Psoas muscle (tissue), 8 donors: ENCODE measurements around the gene SORCS3. TPM values are rescaled to one million over a fixed set of nuclear protein-coding genes. Genes with fewer than 3 reads are reported as not detected.

Experiments
- ATAC-seq, 4 donors: fragments of 200-7000 bp; cut with Tn5 transposase; one replicate each; pipeline ENCODE4 v1.9.1; 2020; ENCODE audit warnings: moderate library complexity in 3 of 4, mild to moderate bottlenecking in 2 of 4
- DNase-seq, 2 donors: peaks; one replicate each; pipeline ENCODE4 v3.0.0-alpha.2; 2020
- H3K27ac ChIP-seq: fragments of 200-600 bp; one replicate; pipeline ENCODE4 v1.8.0; 2022
- H3K27me3 ChIP-seq, 3 donors: fragments of 200-600 bp in 1 of 3; one replicate each; pipeline versions ENCODE4 v1.6.1 to v1.8.0; 2013 to 2022; ENCODE audit warnings: low read length in 2 of 3, mild to moderate bottlenecking in 2 of 3, moderate library complexity in 1 of 3; ENCODE audit not compliant: insufficient read depth in 3 of 3
- H3K36me3 ChIP-seq, 2 donors: fragments of 200-600 bp in 1 of 2; one replicate each; pipeline versions ENCODE4 v1.6.1 to v1.8.0; 2013 to 2022; ENCODE audit warnings: low read depth in 1 of 2, mild to moderate bottlenecking in 1 of 2, moderate library complexity in 1 of 2; ENCODE audit not compliant: insufficient read depth in 1 of 2
- H3K4me1 ChIP-seq: fragments of 200-600 bp; one replicate; pipeline ENCODE4 v1.8.0; 2022
- H3K4me3 ChIP-seq: fragments of 200-600 bp; one replicate; pipeline ENCODE4 v1.8.0; 2022; ENCODE audit warnings: mild to moderate bottlenecking
- H3K9me3 ChIP-seq: fragments of 200-600 bp; one replicate; pipeline ENCODE4 v1.8.0; 2022
- WGBS, 3 donors: extraction: QIAGEN DNeasy Blood & Tissue Kit; methylation state at CpG; one replicate each; pipeline versions ENCODE4 v1.1.6 to v1.1.7; 2013; 5-methylcytosine and 5-hydroxymethylcytosine counted together
- intact Hi-C, 2 donors: fragments of 100-400 bp; cut with DNase I; formaldehyde crosslinking; loops; one replicate each; pipeline versions ENCODE4 v1.11.0 to v1.14.2; 2022
- polyA plus RNA-seq, 3 donors: library from polyadenylated mRNA; stranded (reverse); fragments of 200-250 nt; gene quantifications; one replicate each; pipeline ENCODE4 v1.2.3, GENCODE V29; 2013
- total RNA-seq, 4 donors: library from RNA; stranded (reverse); fragmentation: NEBNext Ultra II Directional in 2 of 4; extraction: Animal tissue kit (Norgen Biotek cat#: 25700) in 2 of 4; gene quantifications; one replicate each; pipeline versions ENCODE4 v1.2.1 to v1.2.4, GENCODE V29; 2021 to 2023
- TF ChIP-seq, protein P1 (sequence below): fragments of 200-600 bp; IDR thresholded peaks from one replicate; pipeline ENCODE4 v1.8.0; 2022; ENCODE audit warnings: antibody characterized with exemption
- donor health status: healthy with polysubstance abuse.
- donor health status: DM: no; HTN: no; CAD: no; lungs with moderate emphysema.
- donor health status: Bipolar disorder and iron deficiency.
- donor health status: healthy.
- donor health status: DM: yes; HTN: yes; CAD: no.
- donor health status: DM: no; HTN: no; CAD: no.
- donor health status: DM: no; HTN: no; CAD: no.
- donor health status: DM: yes; HTN: yes; CAD: no.

SORCS3 gene
- total and polyA plus RNA-seq, 7 donors = 0.01 TPM; not detected in 6

DNA sequence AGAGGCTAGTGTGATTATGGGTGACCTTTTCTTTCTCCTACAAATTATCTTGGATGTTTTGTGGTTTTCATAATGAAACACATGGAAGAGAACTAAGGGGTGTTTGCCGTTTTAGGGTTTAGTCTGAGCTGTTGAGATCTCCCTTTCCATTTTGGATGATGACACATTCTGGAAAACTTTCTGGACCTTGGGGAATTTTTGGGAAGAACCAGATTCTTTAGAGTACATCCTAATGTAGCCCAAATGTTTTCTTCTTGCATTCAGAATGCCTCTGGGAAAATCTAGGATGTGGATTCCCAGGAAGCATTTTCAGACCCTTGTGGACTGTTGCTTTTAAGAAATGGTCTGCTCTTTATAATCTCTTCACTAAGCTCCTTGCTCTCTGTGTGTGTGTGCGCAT, 165.7 kb downstream of the SORCS3 start:
- Histone ChIP-seq H3K9me3 (no peaks in the 10 kb centered on the region), H3K4me1 (no peaks in the 10 kb centered on the region), H3K36me3 (no peaks in the 10 kb centered on the region), H3K4me3 (no peak overlapping the region), H3K27me3 (peaks cover 0 to 2% (median 2%) of the 10 kb centered on the region in 3 donors), H3K27ac (no peak overlapping the region)
- DNase-seq (no peak), ATAC-seq (no peak)
- 77 to 84% (median 83%) methylated on average over 2 of the region's 2 CpGs for WGBS, 3 donors
- intact Hi-C loops = no loop called here
- TF ChIP-seq, protein P1, sequence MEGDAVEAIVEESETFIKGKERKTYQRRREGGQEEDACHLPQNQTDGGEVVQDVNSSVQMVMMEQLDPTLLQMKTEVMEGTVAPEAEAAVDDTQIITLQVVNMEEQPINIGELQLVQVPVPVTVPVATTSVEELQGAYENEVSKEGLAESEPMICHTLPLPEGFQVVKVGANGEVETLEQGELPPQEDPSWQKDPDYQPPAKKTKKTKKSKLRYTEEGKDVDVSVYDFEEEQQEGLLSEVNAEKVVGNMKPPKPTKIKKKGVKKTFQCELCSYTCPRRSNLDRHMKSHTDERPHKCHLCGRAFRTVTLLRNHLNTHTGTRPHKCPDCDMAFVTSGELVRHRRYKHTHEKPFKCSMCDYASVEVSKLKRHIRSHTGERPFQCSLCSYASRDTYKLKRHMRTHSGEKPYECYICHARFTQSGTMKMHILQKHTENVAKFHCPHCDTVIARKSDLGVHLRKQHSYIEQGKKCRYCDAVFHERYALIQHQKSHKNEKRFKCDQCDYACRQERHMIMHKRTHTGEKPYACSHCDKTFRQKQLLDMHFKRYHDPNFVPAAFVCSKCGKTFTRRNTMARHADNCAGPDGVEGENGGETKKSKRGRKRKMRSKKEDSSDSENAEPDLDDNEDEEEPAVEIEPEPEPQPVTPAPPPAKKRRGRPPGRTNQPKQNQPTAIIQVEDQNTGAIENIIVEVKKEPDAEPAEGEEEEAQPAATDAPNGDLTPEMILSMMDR = no peak

GRCh38 chr10:104807581-104808310, 166.7 kb downstream of the SORCS3 start:
- H3K27ac ChIP-seq = no peak overlapping the region
- no peak for ATAC-seq
- 60 to 67% (median 60%) methylated on average over 7 of the region's 7 CpGs for WGBS, 3 donors

DNA sequence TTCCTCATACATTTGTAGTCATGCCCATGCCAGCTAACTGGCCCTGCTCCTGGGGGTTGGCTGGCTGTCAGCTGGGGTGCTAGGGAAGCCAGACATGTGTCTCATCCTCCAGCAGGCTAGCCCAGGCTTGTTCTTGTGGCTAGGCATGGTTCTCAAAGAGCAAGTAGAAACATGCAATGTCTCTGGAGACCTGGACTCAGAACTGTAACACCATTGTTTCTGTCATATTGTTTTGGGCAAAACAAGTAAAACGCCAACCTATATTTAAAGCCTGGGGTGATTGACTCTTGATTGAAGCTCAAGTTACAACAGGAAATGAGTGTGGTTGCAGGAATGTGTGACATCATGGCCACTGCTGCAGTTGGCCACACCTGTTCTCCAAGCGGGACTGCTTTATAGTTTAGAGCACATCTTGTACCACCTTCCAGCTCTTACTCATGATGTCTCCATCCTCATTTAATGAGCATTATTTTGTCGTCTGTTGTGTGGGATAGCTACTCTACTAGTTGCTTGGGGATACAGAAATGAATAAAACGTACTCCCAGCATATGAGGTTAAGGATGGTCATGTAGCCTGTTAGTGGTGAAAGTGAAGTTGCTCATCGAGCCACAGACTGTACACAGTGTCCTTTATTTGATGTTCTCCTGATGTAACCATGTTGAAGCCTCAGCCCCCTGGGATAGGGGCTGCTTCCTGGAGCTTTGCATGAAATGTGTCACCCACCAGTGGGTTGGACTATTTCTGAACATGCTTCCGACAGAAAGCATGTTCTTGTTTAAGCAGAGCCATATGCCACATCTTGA, 168.4 kb downstream of the SORCS3 start:
- TF ChIP-seq, protein P1 = no peak
- no peak for DNase-seq
- Histone ChIP-seq H3K4me1 (no peaks in the 10 kb centered on the region), H3K27me3 (peaks cover 0 to 2% (median 2%) of the 10 kb centered on the region in 3 donors), H3K27ac (no peak overlapping the region), H3K9me3 (no peaks in the 10 kb centered on the region), H3K36me3 (no peaks in the 10 kb centered on the region), H3K4me3 (no peak overlapping the region)
- no peak for ATAC-seq
- intact Hi-C loops = no loop called here
- 44 to 46% (median 46%) methylated on average over 6 of the region's 6 CpGs for WGBS, 3 donors

More at GRCh38 chr10:104807581-104808310, 166.7 kb downstream of the SORCS3 start:
- Histone ChIP-seq H3K27me3 (peaks cover 0 to 2% (median 2%) of the 10 kb centered on the region in 3 donors), H3K4me1 (no peaks in the 10 kb centered on the region), H3K9me3 (no peaks in the 10 kb centered on the region), H3K36me3 (no peaks in the 10 kb centered on the region), H3K4me3 (no peak overlapping the region)
- no peak for DNase-seq
- TF ChIP-seq, protein P1 = no peak
- intact Hi-C loops = no loop called here

- TF ChIP-seq, protein P1 = no peak
- WGBS, 3 donors = 59 to 69% (median 65%) methylated on average over 1 of the region's 1 CpG
- Histone ChIP-seq H3K36me3 (no peaks in the 10 kb centered on the region), H3K4me1 (no peaks in the 10 kb centered on the region), H3K27ac (no peak overlapping the region), H3K9me3 (no peaks in the 10 kb centered on the region), H3K27me3 (peaks cover 0 to 2% (median 0%) of the 10 kb centered on the region in 3 donors), H3K4me3 (no peak overlapping the region)
- no peak for DNase-seq
- ATAC-seq = no peak
- intact Hi-C loops = no loop called here
Observed at GRCh38 chr10:104811166-104811565, 170.1 kb downstream of the SORCS3 start.
